ENCODE results near the gene JAZF1. TPM values are rescaled to one million over a fixed set of nuclear protein-coding genes. Genes with fewer than 3 reads are reported as not detected.
A peak's percentile ranks its signal among the peaks of the same experiment; 100 is the strongest.

JAZF1 gene
- total RNA-seq, 1 experiment from 2014 or later = 9.1 TPM

DNA sequence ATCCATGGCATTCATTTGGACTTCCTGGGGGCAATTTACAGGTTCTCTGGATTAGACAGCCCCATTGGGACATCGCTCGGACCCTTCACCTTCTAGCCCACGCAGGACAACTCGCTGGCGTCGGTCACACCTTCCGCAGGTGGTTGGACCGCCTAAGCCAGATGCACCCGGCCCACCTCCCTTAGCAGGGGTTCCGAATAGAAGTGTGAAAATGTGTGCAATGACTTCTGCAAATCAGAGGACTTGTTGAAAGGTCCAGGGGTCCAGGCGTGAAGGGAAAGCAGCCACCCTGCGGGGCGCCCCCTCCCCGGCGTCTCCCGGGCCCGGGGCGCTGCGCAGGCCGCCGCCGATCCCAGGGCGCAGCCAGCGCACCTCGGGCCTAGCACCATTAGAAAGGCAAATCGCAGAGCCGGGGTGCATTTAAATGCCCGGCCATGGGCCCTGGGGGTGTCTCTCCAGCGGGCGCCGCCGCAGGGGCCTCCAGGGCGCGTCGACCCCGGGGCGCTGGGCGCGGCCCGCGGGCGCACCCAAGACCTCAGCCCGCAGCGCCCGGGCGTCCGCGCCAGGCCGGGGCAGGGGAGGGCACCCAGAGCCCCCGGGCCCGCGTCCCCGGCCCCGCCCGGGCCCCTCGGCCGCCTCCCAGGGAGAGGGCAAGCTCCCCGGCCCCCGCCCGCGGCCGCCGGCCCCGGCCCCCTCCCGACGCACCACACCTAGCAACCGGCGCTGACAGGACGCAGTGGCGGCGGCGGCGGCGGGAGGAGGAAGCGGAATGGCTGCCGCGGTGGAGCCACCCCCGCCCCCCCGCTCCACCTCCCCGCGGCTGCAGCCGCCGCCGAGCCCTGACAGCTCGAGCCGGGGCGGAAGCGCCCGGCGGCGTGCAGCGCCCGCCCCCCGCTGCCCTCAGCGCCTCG lies 1.2 kb downstream of the JAZF1 start:
- no peak overlapping the region for H3K27ac Mint-ChIP-seq
- peak; percentile 68 for DNase-seq
- peaks cover 16% of the 10 kb centered on the region for H3K4me1 ChIP-seq (ENCODE audit: insufficient read depth, low read length)
- peaks cover 10% of the 10 kb centered on the region; the same call in 1 of the 2 replicates for H3K79me2 ChIP-seq (ENCODE audit: insufficient read depth, low read length)
- no peak overlapping the region for H3K27ac ChIP-seq (ENCODE audit: insufficient read length, low read depth, low read length)
- no peak overlapping the region for H4K91ac ChIP-seq (ENCODE audit: insufficient read length, low read depth, low read length)
- H3K4ac ChIP-seq (ENCODE audit: low read depth, low read length) = no peak overlapping the region
- H3K9me3 Mint-ChIP-seq = peaks cover 0 to 2% of the 10 kb centered on the region in 2 experiments; a peak in 1 of 5 replicates
- H3K27me3 Mint-ChIP-seq (ENCODE audit: low read depth) = peaks cover 11% of the 10 kb centered on the region
- H2BK12ac ChIP-seq (ENCODE audit: insufficient read length, low read depth, low read length) = no peak overlapping the region
- no peak overlapping the region for H2BK15ac ChIP-seq (ENCODE audit: low read depth, low read length)
- H4K8ac ChIP-seq (replicated peaks; ENCODE audit: insufficient read length, low read depth, low read length) = no peak overlapping the region
- no peaks in the 10 kb centered on the region for H3K79me1 ChIP-seq (ENCODE audit: insufficient read depth, low read depth, low read length, poor library complexity, severe bottlenecking)
- H2BK20ac ChIP-seq (ENCODE audit: low read depth, low read length, poor library complexity, severe bottlenecking) = no peak overlapping the region
- H3K14ac ChIP-seq (ENCODE audit: insufficient read depth, low read length) = no peak overlapping the region; the same call in 1 of the 2 replicates
- H3K4me2 ChIP-seq (ENCODE audit: insufficient read depth, insufficient read length, low read length) = peak overlapping the region; percentile 62
- no peak overlapping the region for H3K18ac ChIP-seq (ENCODE audit: insufficient read length, low read depth, low read length)
- H2AK5ac ChIP-seq (ENCODE audit: insufficient read length, low read length) = no peak overlapping the region
- TF ChIP-seq, protein P1, sequence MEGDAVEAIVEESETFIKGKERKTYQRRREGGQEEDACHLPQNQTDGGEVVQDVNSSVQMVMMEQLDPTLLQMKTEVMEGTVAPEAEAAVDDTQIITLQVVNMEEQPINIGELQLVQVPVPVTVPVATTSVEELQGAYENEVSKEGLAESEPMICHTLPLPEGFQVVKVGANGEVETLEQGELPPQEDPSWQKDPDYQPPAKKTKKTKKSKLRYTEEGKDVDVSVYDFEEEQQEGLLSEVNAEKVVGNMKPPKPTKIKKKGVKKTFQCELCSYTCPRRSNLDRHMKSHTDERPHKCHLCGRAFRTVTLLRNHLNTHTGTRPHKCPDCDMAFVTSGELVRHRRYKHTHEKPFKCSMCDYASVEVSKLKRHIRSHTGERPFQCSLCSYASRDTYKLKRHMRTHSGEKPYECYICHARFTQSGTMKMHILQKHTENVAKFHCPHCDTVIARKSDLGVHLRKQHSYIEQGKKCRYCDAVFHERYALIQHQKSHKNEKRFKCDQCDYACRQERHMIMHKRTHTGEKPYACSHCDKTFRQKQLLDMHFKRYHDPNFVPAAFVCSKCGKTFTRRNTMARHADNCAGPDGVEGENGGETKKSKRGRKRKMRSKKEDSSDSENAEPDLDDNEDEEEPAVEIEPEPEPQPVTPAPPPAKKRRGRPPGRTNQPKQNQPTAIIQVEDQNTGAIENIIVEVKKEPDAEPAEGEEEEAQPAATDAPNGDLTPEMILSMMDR (conservative IDR thresholded peaks at IDR 0.05) = no peak
- no peak overlapping the region for H4K5ac ChIP-seq (ENCODE audit: insufficient read length, low read depth, low read length)
- H3K23me2 ChIP-seq (ENCODE audit: insufficient read length, low read depth, low read length, poor library complexity, severe bottlenecking) = peaks cover 9% of the 10 kb centered on the region
- no peak overlapping the region for H2BK5ac ChIP-seq (ENCODE audit: insufficient read length, low read length)
- no peak overlapping the region for H3K23ac ChIP-seq (ENCODE audit: insufficient read length, low read depth, low read length)
- no peaks in the 10 kb centered on the region for H4K20me1 ChIP-seq (ENCODE audit: control insufficient read depth, insufficient read depth, insufficient read length)
- H3K36me3 Mint-ChIP-seq (ENCODE audit: insufficient read depth in 1 of 3, low read depth in 3 of 3) = peaks cover 0 to 2% (median 0%) of the 10 kb centered on the region in 3 experiments; a peak in 1 of 7 replicates
- peak overlapping the region; percentile 72 to 84 for H3K4me3 Mint-ChIP-seq
- H2AFZ ChIP-seq (ENCODE audit: low read length) = no peak overlapping the region
- no CpG with 5 or more reads among the region's 96 CpGs for WGBS (ENCODE audit: extremely low coverage, insufficient read length, low lambda C conversion rate)
- H3K9ac ChIP-seq (ENCODE audit: extremely low read depth, insufficient read length, low read length) = no peak overlapping the region
- H3K4me1 Mint-ChIP-seq = peaks cover 24 to 38% of the 10 kb centered on the region in 2 experiments
- H2BK120ac ChIP-seq (ENCODE audit: low read depth, low read length, poor library complexity, severe bottlenecking) = no peak overlapping the region
- no peak overlapping the region for H3K56ac ChIP-seq (ENCODE audit: insufficient read length, low read depth, low read length)
- no peaks in the 10 kb centered on the region for H3K9me3 ChIP-seq (ENCODE audit: control insufficient read depth, low read depth, low read length)
- no peak overlapping the region for H3T11ph ChIP-seq (ENCODE audit: low read length)
- no peaks in the 10 kb centered on the region for H3K27me3 ChIP-seq (ENCODE audit: insufficient read depth, low read length)
